Lower lobe of right lung (tissue), 2 donors: ENCODE results near the gene MTHFSD. TPM values are rescaled to one million over a fixed set of nuclear protein-coding genes. Genes with fewer than 3 reads are reported as not detected.
A peak's percentile ranks its signal among the peaks of the same experiment; 100 is the strongest.

Source experiments
- ATAC-seq, 2 donors: fragments of 200-7000 bp; cut with Tn5 transposase; one replicate each; pipeline ENCODE4 v1.9.1; 2020 to 2022; ENCODE audit warnings: mild to moderate bottlenecking in 2 of 2, moderate library complexity in 2 of 2
- DNase-seq: peaks from one replicate; pipeline ENCODE4 v3.0.0-alpha.2; 2020
- H3K27ac ChIP-seq: fragments of 200-600 bp; one replicate; pipeline ENCODE4 v1.8.0; 2022
- H3K27me3 ChIP-seq: fragments of 200-600 bp; one replicate; pipeline ENCODE4 v1.8.0; 2022; ENCODE audit warnings: low read depth
- H3K36me3 ChIP-seq: fragments of 200-600 bp; one replicate; pipeline ENCODE4 v1.8.0; 2022; ENCODE audit warnings: mild to moderate bottlenecking
- H3K4me1 ChIP-seq: fragments of 200-600 bp; one replicate; pipeline ENCODE4 v1.8.0; 2022
- H3K4me3 ChIP-seq: fragments of 200-600 bp; one replicate; pipeline ENCODE4 v1.8.0; 2022; ENCODE audit warnings: mild to moderate bottlenecking
- H3K9me3 ChIP-seq: fragments of 200-600 bp; one replicate; pipeline ENCODE4 v1.8.0; 2022
- intact Hi-C: fragments of 100-400 bp; cut with DNase I; formaldehyde crosslinking; loops from one replicate; pipeline ENCODE4 v1.11.0; 2022
- total RNA-seq: library from RNA; stranded (reverse); fragmentation: NEBNext Ultra II Directional; extraction: Animal tissue kit (Norgen Biotek cat#: 25700); gene quantifications from one replicate; pipeline ENCODE4 v1.2.1, GENCODE V29; 2021
- TF ChIP-seq, protein P1 (sequence below): fragments of 200-600 bp; IDR thresholded peaks from one replicate; pipeline ENCODE4 v1.8.0; 2022; ENCODE audit warnings: antibody characterized with exemption, mild to moderate bottlenecking
- donor health status: DM: no; HTN: yes; CAD: no; lungs with severe emphysema.

MTHFSD gene
- total RNA-seq, 1 donor from 2014 or later, result 21.2 TPM

DNA sequence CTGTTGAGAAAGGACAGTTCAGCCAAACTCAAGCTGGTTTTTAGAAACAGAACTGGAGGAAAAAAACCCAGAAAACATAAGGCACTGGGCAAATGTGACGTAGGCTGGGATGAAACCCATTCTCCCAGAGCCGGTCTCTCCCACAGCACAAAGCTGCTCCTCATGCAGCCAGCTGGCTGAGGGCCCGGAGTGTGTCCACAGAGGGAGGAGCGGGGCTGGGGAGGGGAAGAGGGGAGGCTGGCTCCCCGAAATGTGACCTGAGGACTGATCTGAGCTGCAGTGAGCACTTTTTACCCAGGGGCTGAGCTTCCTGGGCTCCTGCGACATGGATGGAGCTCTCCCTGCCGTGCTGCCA is 23.9 kb downstream of the MTHFSD start:
- Histone ChIP-seq H3K9me3 (no peaks in the 10 kb centered on the region), H3K27me3 (no peaks in the 10 kb centered on the region), H3K4me3 (no peak overlapping the region), H3K36me3 (peaks cover 30% of the 10 kb centered on the region), H3K27ac (no peak overlapping the region), H3K4me1 (no peaks in the 10 kb centered on the region)
- intact Hi-C loops, result no loop called here
- TF ChIP-seq, protein P1, sequence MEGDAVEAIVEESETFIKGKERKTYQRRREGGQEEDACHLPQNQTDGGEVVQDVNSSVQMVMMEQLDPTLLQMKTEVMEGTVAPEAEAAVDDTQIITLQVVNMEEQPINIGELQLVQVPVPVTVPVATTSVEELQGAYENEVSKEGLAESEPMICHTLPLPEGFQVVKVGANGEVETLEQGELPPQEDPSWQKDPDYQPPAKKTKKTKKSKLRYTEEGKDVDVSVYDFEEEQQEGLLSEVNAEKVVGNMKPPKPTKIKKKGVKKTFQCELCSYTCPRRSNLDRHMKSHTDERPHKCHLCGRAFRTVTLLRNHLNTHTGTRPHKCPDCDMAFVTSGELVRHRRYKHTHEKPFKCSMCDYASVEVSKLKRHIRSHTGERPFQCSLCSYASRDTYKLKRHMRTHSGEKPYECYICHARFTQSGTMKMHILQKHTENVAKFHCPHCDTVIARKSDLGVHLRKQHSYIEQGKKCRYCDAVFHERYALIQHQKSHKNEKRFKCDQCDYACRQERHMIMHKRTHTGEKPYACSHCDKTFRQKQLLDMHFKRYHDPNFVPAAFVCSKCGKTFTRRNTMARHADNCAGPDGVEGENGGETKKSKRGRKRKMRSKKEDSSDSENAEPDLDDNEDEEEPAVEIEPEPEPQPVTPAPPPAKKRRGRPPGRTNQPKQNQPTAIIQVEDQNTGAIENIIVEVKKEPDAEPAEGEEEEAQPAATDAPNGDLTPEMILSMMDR, result no peak
- ATAC-seq (peak; percentile 33 to 36), DNase-seq (no peak)

DNA sequence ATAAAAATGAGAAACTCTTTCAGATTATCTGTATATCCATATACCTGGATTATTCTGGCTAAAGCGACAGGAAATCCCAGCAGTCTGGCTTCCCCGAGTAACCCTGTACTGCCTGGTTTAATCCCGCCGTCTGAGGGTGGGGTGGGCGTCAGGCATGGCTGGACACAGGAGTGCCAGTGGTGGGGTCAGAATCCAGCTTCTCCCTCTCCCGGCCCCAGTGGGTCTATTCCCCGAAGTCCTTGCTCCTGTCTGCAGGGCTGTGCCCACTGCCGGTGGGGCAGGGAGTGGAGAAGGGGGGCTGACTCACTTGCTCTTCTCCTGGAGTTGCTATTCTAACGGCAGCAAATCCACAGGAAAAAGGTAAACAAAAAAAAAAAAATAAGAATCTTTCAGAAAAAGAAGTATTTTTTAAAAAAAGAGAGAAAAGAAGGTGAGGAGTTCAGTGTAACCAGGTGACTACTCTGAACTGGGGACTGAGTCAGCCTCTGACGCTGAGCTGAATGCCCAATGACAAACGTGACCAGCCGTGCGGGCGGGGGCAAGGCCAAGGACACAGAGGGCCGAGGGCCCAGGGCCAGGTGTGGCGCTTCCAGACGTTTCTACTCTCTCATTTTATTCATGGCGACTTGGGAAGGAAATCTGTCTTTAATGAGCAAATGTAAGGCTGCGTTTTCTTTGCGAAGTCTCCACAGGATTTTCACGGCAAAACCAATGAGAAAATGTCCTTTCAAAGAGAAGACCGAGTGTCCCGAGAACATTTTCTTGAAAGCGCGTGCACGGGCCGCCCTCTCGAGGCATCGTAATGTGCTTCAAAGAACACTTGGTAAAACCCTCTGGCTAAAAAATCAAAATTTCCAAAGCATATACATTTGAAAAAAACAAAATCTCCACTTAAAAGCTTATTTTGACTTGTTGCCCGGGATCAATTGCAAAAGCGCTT is 24.5 kb downstream of the MTHFSD start:
- H3K9me3 ChIP-seq, result no peaks in the 10 kb centered on the region
- H3K27ac ChIP-seq, result no peak overlapping the region
- no peaks in the 10 kb centered on the region for H3K27me3 ChIP-seq
- no peak overlapping the region for H3K4me3 ChIP-seq
- intact Hi-C loops, result no loop called here
- H3K4me1 ChIP-seq, result no peaks in the 10 kb centered on the region
- TF ChIP-seq, protein P1, result no peak
- ATAC-seq, result no peak
- peaks cover 24% of the 10 kb centered on the region for H3K36me3 ChIP-seq
- DNase-seq, result peak; percentile 24

DNA sequence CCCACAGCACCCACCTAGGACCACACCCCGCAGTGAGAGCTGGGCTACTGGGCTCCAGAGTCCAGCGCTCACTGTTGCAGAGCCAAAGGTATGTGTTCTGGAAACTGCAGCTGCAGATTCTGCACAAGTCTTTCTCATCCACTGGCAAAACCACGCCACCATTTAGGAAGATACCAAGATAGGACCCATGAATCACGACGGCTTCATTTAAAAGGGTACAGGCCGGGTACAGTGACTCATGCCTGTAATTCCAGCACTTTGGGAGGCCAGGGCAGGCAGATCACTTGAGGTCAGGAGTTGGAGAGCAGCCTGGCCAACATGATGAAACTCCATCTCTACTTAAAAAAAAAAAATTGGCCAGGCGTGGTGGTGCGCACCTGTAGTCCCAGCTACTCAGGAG is 25.9 kb downstream of the MTHFSD start:
- H3K27ac ChIP-seq, result no peak overlapping the region
- H3K9me3 ChIP-seq, result no peaks in the 10 kb centered on the region
- DNase-seq, result no peak
- intact Hi-C loops, result no loop called here
- no peak for ATAC-seq
- H3K36me3 ChIP-seq, result peaks cover 16% of the 10 kb centered on the region
- TF ChIP-seq, protein P1, result no peak
- H3K4me3 ChIP-seq, result no peak overlapping the region
- H3K4me1 ChIP-seq, result no peaks in the 10 kb centered on the region
- H3K27me3 ChIP-seq, result no peaks in the 10 kb centered on the region

DNA sequence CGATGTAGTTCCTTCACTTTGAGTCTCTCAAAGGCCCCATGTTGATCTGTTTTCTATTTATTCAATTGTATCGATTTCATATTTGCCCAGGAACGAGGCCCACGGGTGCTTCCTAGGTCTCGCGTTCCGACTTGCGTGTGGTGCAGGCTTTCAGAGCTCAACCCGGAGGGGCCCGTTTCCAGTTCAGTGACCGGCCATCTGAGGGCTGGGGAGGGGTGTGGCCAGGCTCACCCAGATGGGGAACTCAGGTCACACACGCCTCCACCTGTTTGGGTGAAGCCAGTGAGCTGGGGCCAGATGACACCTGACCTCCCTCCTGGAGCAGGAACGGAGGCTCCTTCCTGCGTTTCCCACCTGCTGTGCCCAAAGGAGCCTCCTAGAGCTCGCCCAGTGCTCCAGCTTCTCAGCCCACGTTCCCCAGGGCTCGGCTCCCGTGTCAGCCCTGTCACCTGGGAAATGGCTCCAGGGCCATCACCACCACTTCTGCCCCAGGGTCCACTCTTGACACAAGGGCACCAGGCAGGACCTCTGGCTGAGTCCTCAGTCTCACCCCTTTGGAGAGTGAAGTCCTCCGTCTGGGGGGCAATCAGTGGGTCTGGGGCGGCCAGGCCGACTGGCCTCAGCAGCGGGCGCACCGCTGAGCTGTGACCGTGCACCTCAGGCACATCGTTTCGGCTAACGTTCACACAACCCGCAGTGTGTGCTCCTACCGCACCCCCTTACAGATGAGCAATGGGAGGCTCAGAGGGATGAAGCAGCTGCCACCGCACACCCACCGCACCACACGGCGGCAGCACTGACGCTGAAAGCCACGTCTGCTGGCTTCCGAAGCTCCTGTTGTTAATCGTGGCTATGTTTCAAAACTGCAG is 26.7 kb downstream of the MTHFSD start:
- no peaks in the 10 kb centered on the region for H3K27me3 ChIP-seq
- intact Hi-C loops, result no loop called here
- no peak overlapping the region for H3K4me3 ChIP-seq
- no peak for ATAC-seq
- H3K9me3 ChIP-seq, result no peaks in the 10 kb centered on the region
- H3K36me3 ChIP-seq, result peaks cover 9% of the 10 kb centered on the region
- TF ChIP-seq, protein P1, result no peak
- no peak overlapping the region for H3K27ac ChIP-seq
- H3K4me1 ChIP-seq, result no peaks in the 10 kb centered on the region
- DNase-seq, result no peak

DNA sequence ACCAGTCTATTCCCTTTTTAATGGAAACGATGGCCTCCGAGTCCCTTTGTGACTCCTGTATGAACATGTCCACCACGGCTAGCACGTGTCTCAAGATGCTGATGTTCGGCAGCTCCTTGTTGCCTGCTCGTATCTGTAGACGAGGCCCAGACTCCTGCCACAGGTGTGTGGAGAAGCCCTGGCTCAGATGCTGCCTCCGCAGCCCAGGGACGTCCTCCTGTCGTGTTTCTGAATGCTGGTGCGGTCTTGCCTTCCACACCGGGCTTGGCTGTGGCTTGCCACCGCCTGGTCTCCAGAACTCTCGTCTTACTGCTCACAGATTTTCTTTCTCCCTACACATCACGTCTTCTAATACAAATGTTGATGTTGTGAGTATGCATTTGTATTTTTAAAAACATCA is 27.7 kb downstream of the MTHFSD start:
- ATAC-seq (no peak), DNase-seq (no peak)
- Histone ChIP-seq H3K36me3 (peaks cover 9% of the 10 kb centered on the region), H3K4me3 (no peak overlapping the region), H3K4me1 (no peaks in the 10 kb centered on the region), H3K27ac (no peak overlapping the region), H3K27me3 (no peaks in the 10 kb centered on the region), H3K9me3 (no peaks in the 10 kb centered on the region)
- TF ChIP-seq, protein P1, result no peak
- intact Hi-C loops, result no loop called here
